BE2C (cell line): ENCODE results near the gene MNDA.

Source experiments
- DNase-seq: peaks from one replicate; pipeline ENCODE4 v3.0.0-alpha.2; 2020
- H3K27me3 ChIP-seq: fragments of 250-450 bp; sonication (Bioruptor Pico); 2 replicates; pipeline ENCODE4 v1.5.1; 2020; ENCODE audit warnings: mild to moderate bottlenecking
- H3K36me3 ChIP-seq: fragments of 250-450 bp; sonication (Bioruptor Pico); 2 replicates; pipeline ENCODE4 v1.5.1; 2020; ENCODE audit warnings: mild to moderate bottlenecking
- H3K4me1 ChIP-seq: fragments of 250-450 bp; sonication (Bioruptor Pico); 2 replicates; pipeline ENCODE4 v1.5.1; 2020
- H3K4me3 ChIP-seq: 2 replicates; pipeline ENCODE4 v1.5.1; 2011; ENCODE audit warnings: low read depth, low read length
- H3K9me3 ChIP-seq: fragments of 250-450 bp; sonication (Bioruptor Pico); 2 replicates; pipeline ENCODE4 v1.5.1; 2020
- CTCF ChIP-seq: IDR thresholded peaks from 2 replicates; pipeline ENCODE4 v1.5.1; 2012; ENCODE audit warnings: mild to moderate bottlenecking, low read depth, low read length

Gene MNDA

GRCh38 chr1:158812336-158812735, 18.8 kb upstream of the MNDA start:
- Histone ChIP-seq H3K4me3 (no peak overlapping the region), H3K36me3 (no peaks in the 10 kb centered on the region), H3K9me3 (no peaks in the 10 kb centered on the region), H3K4me1 (no peaks in the 10 kb centered on the region), H3K27me3 (no peaks in the 10 kb centered on the region)
- no peak for TF ChIP-seq CTCF
- DNase-seq: no peak

GRCh38 chr1:158813164-158813563, 18.0 kb upstream of the MNDA start:
- DNase-seq: no peak
- no peak for TF ChIP-seq CTCF
- Histone ChIP-seq H3K9me3 (no peaks in the 10 kb centered on the region), H3K4me3 (no peak overlapping the region), H3K36me3 (no peaks in the 10 kb centered on the region), H3K4me1 (no peaks in the 10 kb centered on the region), H3K27me3 (no peaks in the 10 kb centered on the region)

- H3K9me3 ChIP-seq: no peaks in the 10 kb centered on the region
- no peaks in the 10 kb centered on the region for H3K27me3 ChIP-seq
- TF ChIP-seq CTCF: no peak
- no peak overlapping the region for H3K4me3 ChIP-seq
- no peaks in the 10 kb centered on the region for H3K4me1 ChIP-seq
- no peaks in the 10 kb centered on the region for H3K36me3 ChIP-seq
- DNase-seq: no peak
Measured at GRCh38 chr1:158814970-158815369, 16.2 kb upstream of the MNDA start.

GRCh38 chr1:158818560-158818959, 12.6 kb upstream of the MNDA start:
- no peak for TF ChIP-seq CTCF
- no peaks in the 10 kb centered on the region for H3K27me3 ChIP-seq
- no peaks in the 10 kb centered on the region for H3K36me3 ChIP-seq
- H3K4me3 ChIP-seq: no peak overlapping the region
- no peaks in the 10 kb centered on the region for H3K4me1 ChIP-seq
- no peak for DNase-seq
- no peaks in the 10 kb centered on the region for H3K9me3 ChIP-seq

- no peak overlapping the region for H3K4me3 ChIP-seq
- H3K9me3 ChIP-seq: no peaks in the 10 kb centered on the region
- H3K4me1 ChIP-seq: no peaks in the 10 kb centered on the region
- no peak for DNase-seq
- H3K36me3 ChIP-seq: no peaks in the 10 kb centered on the region
- no peaks in the 10 kb centered on the region for H3K27me3 ChIP-seq
- no peak for TF ChIP-seq CTCF
Measured at GRCh38 chr1:158818975-158819431, 12.1 kb upstream of the MNDA start.

GRCh38 chr1:158819461-158820443, 11.4 kb upstream of the MNDA start:
- Histone ChIP-seq H3K36me3 (no peaks in the 10 kb centered on the region), H3K4me1 (no peaks in the 10 kb centered on the region), H3K9me3 (no peaks in the 10 kb centered on the region), H3K4me3 (no peak overlapping the region), H3K27me3 (no peaks in the 10 kb centered on the region)
- no peak for TF ChIP-seq CTCF
- no peak for DNase-seq
